Neural cell (in vitro differentiated cells): ENCODE data around the gene OR51G1. TPM values are rescaled to one million over a fixed set of nuclear protein-coding genes. Genes with fewer than 3 reads are reported as not detected.

Experiments
- H2AFZ ChIP-seq: fragments of 200-600, 300-800 bp; sonication (generic), shearing (Covaris generic); 2 replicates; pipeline ENCODE4 v1.6.0; 2014; ENCODE audit warnings: low read depth, mild to moderate bottlenecking, antibody characterized with exemption, low read length, moderate library complexity
- H3F3A ChIP-seq: fragments of 200-600 bp; shearing (Covaris generic); 2 replicates; pipeline ENCODE4 v1.6.1; 2016; ENCODE audit warnings: mild to moderate bottlenecking, moderate library complexity, mixed read lengths, antibody characterized with exemption, low read length; ENCODE audit not compliant: insufficient read depth, poor library complexity, severe bottlenecking
- H3K27ac ChIP-seq: fragments of 200-600, 300-800 bp; sonication (generic), shearing (Covaris generic); 2 replicates; pipeline ENCODE4 v1.5.1; 2014; ENCODE audit warnings: mild to moderate bottlenecking, low read length, moderate library complexity
- H3K27me3 ChIP-seq: fragments of 300-800, 200-600 bp; sonication (generic), shearing (Covaris generic); 2 replicates; pipeline ENCODE4 v1.6.0; 2014; ENCODE audit warnings: mild to moderate bottlenecking, low read depth, low read length, moderate library complexity; ENCODE audit not compliant: insufficient read depth
- H3K36me3 ChIP-seq: fragments of 300-800, 200-600 bp; sonication (generic), shearing (Covaris generic); 2 replicates; pipeline ENCODE4 v1.5.1; 2014; ENCODE audit warnings: mild to moderate bottlenecking, antibody characterized with exemption, low read length, moderate library complexity; ENCODE audit not compliant: insufficient read depth
- H3K4me2 ChIP-seq: fragments of 300-800, 200-600 bp; sonication (generic), shearing (Covaris generic); 2 replicates; pipeline ENCODE4 v1.6.0; 2014; ENCODE audit warnings: mild to moderate bottlenecking, low read length
- H3K4me3 ChIP-seq: fragments of 300-800, 200-600 bp; sonication (generic), shearing (Covaris generic); 2 replicates; pipeline ENCODE4 v1.5.1; 2014; ENCODE audit warnings: mild to moderate bottlenecking, low read length, moderate library complexity
- H3K79me2 ChIP-seq: fragments of 200-600 bp; shearing (Covaris generic); replicated peaks from 2 replicates; pipeline ENCODE4 v1.6.0; 2014; ENCODE audit warnings: mild to moderate bottlenecking, low read length, moderate library complexity; ENCODE audit not compliant: insufficient read depth
- H3K9ac ChIP-seq: fragments of 300-800, 200-600 bp; sonication (generic), shearing (Covaris generic); 2 replicates; pipeline ENCODE4 v1.6.1; 2016; ENCODE audit warnings: mild to moderate bottlenecking, low read length, mixed read lengths
- H3K9me2 ChIP-seq: fragments of 200-600 bp; shearing (Covaris generic); 2 replicates; pipeline ENCODE4 v1.6.1; 2016; ENCODE audit warnings: mild to moderate bottlenecking, low read length, mixed read lengths; ENCODE audit not compliant: insufficient read depth
- H3K9me3 ChIP-seq: fragments of 200-600, 300-800 bp; sonication (generic), shearing (Covaris generic); 2 replicates; pipeline ENCODE4 v1.6.1; 2016; ENCODE audit warnings: mild to moderate bottlenecking, mixed run types, low read length, moderate library complexity, mixed read lengths
- H4K20me1 ChIP-seq: fragments of 200-600 bp; shearing (Covaris generic); 2 replicates; pipeline ENCODE4 v1.6.1; 2016; ENCODE audit warnings: mild to moderate bottlenecking, mixed run types; ENCODE audit not compliant: insufficient read depth
- EP300 ChIP-seq: fragments of 450-650 bp; conservative IDR thresholded peaks from 2 replicates; pipeline ENCODE4 v1.6.1; 2014; ENCODE audit warnings: antibody characterized with exemption, mild to moderate bottlenecking, moderate library complexity; ENCODE audit not compliant: poor library complexity, severe bottlenecking
- EZH2 ChIP-seq: fragments of 200-600, 300-800 bp; shearing (Covaris generic), sonication (generic); IDR thresholded peaks from 2 replicates; pipeline ENCODE4 v1.6.1; 2014; ENCODE audit warnings: antibody characterized with exemption, low read length, borderline replicate concordance, mild to moderate bottlenecking; ENCODE audit not compliant: insufficient read depth, poor library complexity, severe bottlenecking
- MXI1 ChIP-seq: fragments of 450-650 bp; conservative IDR thresholded peaks from 2 replicates; pipeline ENCODE4 v1.6.1; 2014; ENCODE audit warnings: antibody characterized with exemption, mild to moderate bottlenecking; ENCODE audit not compliant: poor library complexity, severe bottlenecking
- POLR2AphosphoS5 ChIP-seq: IDR thresholded peaks from 2 replicates; pipeline ENCODE4 v1.6.1; 2012
- RAD21 ChIP-seq: fragments of 450-650 bp; conservative IDR thresholded peaks from 2 replicates; pipeline ENCODE4 v1.6.1; 2014; ENCODE audit warnings: antibody characterized with exemption, mild to moderate bottlenecking, moderate library complexity
- SMC3 ChIP-seq: fragments of 450-650 bp; conservative IDR thresholded peaks from 2 replicates; pipeline ENCODE4 v1.6.1; 2014; ENCODE audit warnings: antibody characterized with exemption, mild to moderate bottlenecking, moderate library complexity; ENCODE audit not compliant: poor library complexity
- TAF1 ChIP-seq: IDR thresholded peaks from 2 replicates; pipeline ENCODE4 v1.6.1; 2012; ENCODE audit warnings: low read depth
- polyA plus RNA-seq: library from polyadenylated mRNA; depleted of rRNA; stranded (reverse); fragments of >200 nt; gene quantifications from 2 replicates; pipeline ENCODE4 v1.2.3, GENCODE V29; 2014
- TF ChIP-seq, protein P1 (sequence below): IDR thresholded peaks from 2 replicates; pipeline ENCODE4 v1.6.1; 2012; ENCODE audit warnings: borderline replicate concordance
- TF ChIP-seq, protein P2 (sequence below): fragments of 450-650 bp; IDR thresholded peaks from 2 replicates; pipeline ENCODE4 v1.5.1; 2014; ENCODE audit warnings: antibody characterized with exemption, mild to moderate bottlenecking, moderate library complexity; ENCODE audit not compliant: poor library complexity, severe bottlenecking

The OR51G1 gene
- polyA plus RNA-seq, 1 donor from 2014 or later, result not detected

- no peak overlapping the region for H3K9ac ChIP-seq
- H3K9me3 ChIP-seq, result no peaks in the 10 kb centered on the region
- no peaks in the 10 kb centered on the region for H4K20me1 ChIP-seq
- TF ChIP-seq, protein P1, sequence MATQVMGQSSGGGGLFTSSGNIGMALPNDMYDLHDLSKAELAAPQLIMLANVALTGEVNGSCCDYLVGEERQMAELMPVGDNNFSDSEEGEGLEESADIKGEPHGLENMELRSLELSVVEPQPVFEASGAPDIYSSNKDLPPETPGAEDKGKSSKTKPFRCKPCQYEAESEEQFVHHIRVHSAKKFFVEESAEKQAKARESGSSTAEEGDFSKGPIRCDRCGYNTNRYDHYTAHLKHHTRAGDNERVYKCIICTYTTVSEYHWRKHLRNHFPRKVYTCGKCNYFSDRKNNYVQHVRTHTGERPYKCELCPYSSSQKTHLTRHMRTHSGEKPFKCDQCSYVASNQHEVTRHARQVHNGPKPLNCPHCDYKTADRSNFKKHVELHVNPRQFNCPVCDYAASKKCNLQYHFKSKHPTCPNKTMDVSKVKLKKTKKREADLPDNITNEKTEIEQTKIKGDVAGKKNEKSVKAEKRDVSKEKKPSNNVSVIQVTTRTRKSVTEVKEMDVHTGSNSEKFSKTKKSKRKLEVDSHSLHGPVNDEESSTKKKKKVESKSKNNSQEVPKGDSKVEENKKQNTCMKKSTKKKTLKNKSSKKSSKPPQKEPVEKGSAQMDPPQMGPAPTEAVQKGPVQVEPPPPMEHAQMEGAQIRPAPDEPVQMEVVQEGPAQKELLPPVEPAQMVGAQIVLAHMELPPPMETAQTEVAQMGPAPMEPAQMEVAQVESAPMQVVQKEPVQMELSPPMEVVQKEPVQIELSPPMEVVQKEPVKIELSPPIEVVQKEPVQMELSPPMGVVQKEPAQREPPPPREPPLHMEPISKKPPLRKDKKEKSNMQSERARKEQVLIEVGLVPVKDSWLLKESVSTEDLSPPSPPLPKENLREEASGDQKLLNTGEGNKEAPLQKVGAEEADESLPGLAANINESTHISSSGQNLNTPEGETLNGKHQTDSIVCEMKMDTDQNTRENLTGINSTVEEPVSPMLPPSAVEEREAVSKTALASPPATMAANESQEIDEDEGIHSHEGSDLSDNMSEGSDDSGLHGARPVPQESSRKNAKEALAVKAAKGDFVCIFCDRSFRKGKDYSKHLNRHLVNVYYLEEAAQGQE, result no peak
- no peak for TF ChIP-seq TAF1
- TF ChIP-seq RAD21, result no peak
- TF ChIP-seq, protein P2, sequence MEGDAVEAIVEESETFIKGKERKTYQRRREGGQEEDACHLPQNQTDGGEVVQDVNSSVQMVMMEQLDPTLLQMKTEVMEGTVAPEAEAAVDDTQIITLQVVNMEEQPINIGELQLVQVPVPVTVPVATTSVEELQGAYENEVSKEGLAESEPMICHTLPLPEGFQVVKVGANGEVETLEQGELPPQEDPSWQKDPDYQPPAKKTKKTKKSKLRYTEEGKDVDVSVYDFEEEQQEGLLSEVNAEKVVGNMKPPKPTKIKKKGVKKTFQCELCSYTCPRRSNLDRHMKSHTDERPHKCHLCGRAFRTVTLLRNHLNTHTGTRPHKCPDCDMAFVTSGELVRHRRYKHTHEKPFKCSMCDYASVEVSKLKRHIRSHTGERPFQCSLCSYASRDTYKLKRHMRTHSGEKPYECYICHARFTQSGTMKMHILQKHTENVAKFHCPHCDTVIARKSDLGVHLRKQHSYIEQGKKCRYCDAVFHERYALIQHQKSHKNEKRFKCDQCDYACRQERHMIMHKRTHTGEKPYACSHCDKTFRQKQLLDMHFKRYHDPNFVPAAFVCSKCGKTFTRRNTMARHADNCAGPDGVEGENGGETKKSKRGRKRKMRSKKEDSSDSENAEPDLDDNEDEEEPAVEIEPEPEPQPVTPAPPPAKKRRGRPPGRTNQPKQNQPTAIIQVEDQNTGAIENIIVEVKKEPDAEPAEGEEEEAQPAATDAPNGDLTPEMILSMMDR, result no peak
- TF ChIP-seq MXI1, result no peak
- no peak for TF ChIP-seq SMC3
- no peak for TF ChIP-seq EP300
- TF ChIP-seq EZH2, result no peak
- no peak for TF ChIP-seq POLR2AphosphoS5
- H3K4me2 ChIP-seq, result no peak overlapping the region
- no peaks in the 10 kb centered on the region for H3F3A ChIP-seq
- no peak overlapping the region for H3K4me3 ChIP-seq
- no peaks in the 10 kb centered on the region for H3K79me2 ChIP-seq
- H3K27ac ChIP-seq, result no peak overlapping the region
- no peaks in the 10 kb centered on the region for H3K27me3 ChIP-seq
- no peaks in the 10 kb centered on the region for H3K9me2 ChIP-seq
- no peaks in the 10 kb centered on the region for H3K36me3 ChIP-seq
- no peak overlapping the region for H2AFZ ChIP-seq
Measured at GRCh38 chr11:4881188-4881587, 43.0 kb downstream of the OR51G1 start.

Other genes starting within 250 kb of the OR51G1 start
- not detected in 2 replicates for gene OR51E2, start 226.5 kb downstream of the OR51G1 start, polyA plus RNA-seq
- not detected in 2 replicates for gene MMP26, start 219.6 kb downstream of the OR51G1 start, polyA plus RNA-seq
- gene OR51F1, start 154.4 kb downstream of the OR51G1 start, polyA plus RNA-seq, result not detected in 2 replicates
- not detected in 2 replicates for gene OR52R1, start 120.0 kb downstream of the OR51G1 start, polyA plus RNA-seq
- not detected in 2 replicates for gene OR51F2, start 103.0 kb downstream of the OR51G1 start, polyA plus RNA-seq
- not detected in 2 replicates for gene OR51S1, start 75.1 kb downstream of the OR51G1 start, polyA plus RNA-seq
- gene OR51T1, start 42.4 kb downstream of the OR51G1 start, polyA plus RNA-seq, result not detected in 2 replicates
- not detected in 2 replicates for gene OR51A7, start 20.6 kb downstream of the OR51G1 start, polyA plus RNA-seq
- gene OR51G2, start 5.0 kb downstream of the OR51G1 start, polyA plus RNA-seq, result not detected in 2 replicates
- gene OR51A4, start 23.3 kb upstream of the OR51G1 start, polyA plus RNA-seq, result not detected in 2 replicates
- not detected in 2 replicates for gene OR51A2, start 31.4 kb upstream of the OR51G1 start, polyA plus RNA-seq
- not detected in 2 replicates for gene OR51L1, start 70.5 kb upstream of the OR51G1 start, polyA plus RNA-seq
- not detected in 2 replicates for gene OR52J3, start 122.2 kb upstream of the OR51G1 start, polyA plus RNA-seq
- gene OR52E2, start 135.3 kb upstream of the OR51G1 start, polyA plus RNA-seq, result not detected in 2 replicates
- not detected in 2 replicates for gene OR52E1, start 145.2 kb upstream of the OR51G1 start, polyA plus RNA-seq
- gene OR52A5, start 214.0 kb upstream of the OR51G1 start, polyA plus RNA-seq, result not detected in 2 replicates
- not detected in 2 replicates for gene OR52A1, start 230.4 kb upstream of the OR51G1 start, polyA plus RNA-seq